Nephron (organoid): ENCODE data around the gene KCNT2.

ENCODE experiments used
- H3K27ac Mint-ChIP-seq, 3 experiments: 2 replicates each; pipeline ENCODE4 v1.8.0; 2020; ENCODE audit warnings: mixed read lengths in 3 of 3, mild to moderate bottlenecking in 2 of 3, moderate library complexity in 1 of 3
- H3K27me3 Mint-ChIP-seq: 2 replicates; pipeline ENCODE4 v1.8.0; 2021; ENCODE audit warnings: low read depth, mild to moderate bottlenecking, moderate library complexity, mixed read lengths
- H3K36me3 Mint-ChIP-seq: 2 replicates; pipeline ENCODE4 v1.8.0; 2020; ENCODE audit warnings: low read depth, mixed read lengths
- H3K4me1 Mint-ChIP-seq: 2 replicates; pipeline ENCODE4 v1.8.0; 2020; ENCODE audit warnings: mixed read lengths
- H3K4me3 Mint-ChIP-seq, 3 experiments: 2 replicates each; pipeline ENCODE4 v1.8.0; 2020; ENCODE audit warnings: mild to moderate bottlenecking in 3 of 3, mixed read lengths in 3 of 3, moderate library complexity in 2 of 3
- H3K9me3 Mint-ChIP-seq: 2 replicates; pipeline ENCODE4 v1.8.0; 2020; ENCODE audit warnings: mixed read lengths
- CTCF ChIP-seq, 3 experiments: fragments of 200-600 bp; sonication (generic); IDR thresholded peaks; one replicate each; pipeline ENCODE4 v1.5.0; 2021; ENCODE audit warnings: antibody characterized with exemption in 3 of 3; ENCODE audit not compliant: unreplicated experiment in 3 of 3

Gene KCNT2

GRCh38 chr1:196559314-196559713 is 48.9 kb downstream of the KCNT2 start:
- peaks cover 46% of the 10 kb centered on the region for H3K36me3 Mint-ChIP-seq

GRCh38 chr1:196558411-196558810 is 49.8 kb downstream of the KCNT2 start:
- H3K4me3 Mint-ChIP-seq = peak overlapping the region in 1 of 3 experiments; percentile 19
- no peaks in the 10 kb centered on the region for H3K27me3 Mint-ChIP-seq
- peaks cover 46% of the 10 kb centered on the region for H3K36me3 Mint-ChIP-seq
- no peak overlapping the region for H3K27ac Mint-ChIP-seq
- no peak for TF ChIP-seq CTCF (IDR thresholded peaks at IDR 0.05; ENCODE audit: unreplicated experiment in 3 of 3)
- H3K9me3 Mint-ChIP-seq = peaks cover 41% of the 10 kb centered on the region
- H3K4me1 Mint-ChIP-seq = no peaks in the 10 kb centered on the region

More at GRCh38 chr1:196559314-196559713, 48.9 kb downstream of the KCNT2 start:
- Mint-ChIP-seq H3K9me3 (peaks cover 40% of the 10 kb centered on the region), H3K27ac (no peak overlapping the region), H3K4me1 (no peaks in the 10 kb centered on the region), H3K27me3 (no peaks in the 10 kb centered on the region), H3K4me3 (no peak overlapping the region)
- TF ChIP-seq CTCF (IDR thresholded peaks at IDR 0.05; ENCODE audit: unreplicated experiment in 3 of 3) = no peak

GRCh38 chr1:196557797-196558196 is 50.4 kb downstream of the KCNT2 start:
- H3K4me1 Mint-ChIP-seq = no peaks in the 10 kb centered on the region
- H3K27me3 Mint-ChIP-seq = no peaks in the 10 kb centered on the region
- H3K36me3 Mint-ChIP-seq = peaks cover 46% of the 10 kb centered on the region
- H3K9me3 Mint-ChIP-seq = peaks cover 42% of the 10 kb centered on the region
- TF ChIP-seq CTCF (IDR thresholded peaks at IDR 0.05; ENCODE audit: unreplicated experiment in 3 of 3) = no peak
- no peak overlapping the region for H3K4me3 Mint-ChIP-seq
- no peak overlapping the region for H3K27ac Mint-ChIP-seq

GRCh38 chr1:196550731-196551130 is 57.5 kb downstream of the KCNT2 start:
- Mint-ChIP-seq H3K4me3 (no peak overlapping the region), H3K9me3 (peaks cover 31% of the 10 kb centered on the region), H3K36me3 (peaks cover 33% of the 10 kb centered on the region), H3K27me3 (no peaks in the 10 kb centered on the region), H3K27ac (peak overlapping the region in 1 of 3 experiments; percentile 24), H3K4me1 (peaks cover 13% of the 10 kb centered on the region)
- TF ChIP-seq CTCF (IDR thresholded peaks at IDR 0.05; ENCODE audit: unreplicated experiment in 3 of 3) = no peak

GRCh38 chr1:196546272-196547111 is 61.7 kb downstream of the KCNT2 start:
- H3K9me3 Mint-ChIP-seq = peaks cover 6% of the 10 kb centered on the region
- no peak overlapping the region for H3K4me3 Mint-ChIP-seq
- peaks cover 11% of the 10 kb centered on the region for H3K4me1 Mint-ChIP-seq
- peaks cover 12% of the 10 kb centered on the region for H3K36me3 Mint-ChIP-seq
- TF ChIP-seq CTCF (IDR thresholded peaks at IDR 0.05; ENCODE audit: unreplicated experiment in 3 of 3) = no peak
- H3K27me3 Mint-ChIP-seq = no peaks in the 10 kb centered on the region
- H3K27ac Mint-ChIP-seq = no peak overlapping the region

GRCh38 chr1:196545222-196545621 is 63.0 kb downstream of the KCNT2 start:
- Mint-ChIP-seq H3K27ac (no peak overlapping the region), H3K4me1 (peaks cover 5% of the 10 kb centered on the region), H3K36me3 (peaks cover 12% of the 10 kb centered on the region), H3K27me3 (no peaks in the 10 kb centered on the region), H3K9me3 (peaks cover 6% of the 10 kb centered on the region), H3K4me3 (no peak overlapping the region)
- TF ChIP-seq CTCF (IDR thresholded peaks at IDR 0.05; ENCODE audit: unreplicated experiment in 3 of 3) = no peak
